K562 (cell line): Measurements from ENCODE around the gene SEPTIN1. TPM values are rescaled to one million over a fixed set of nuclear protein-coding genes. Genes with fewer than 3 reads are reported as not detected.

Experiments
- C11orf30 ChIP-seq: fragments of 450-650 bp; IDR thresholded peaks from 2 replicates; pipeline ENCODE4 v1.6.1; 2016; ENCODE audit warnings: low read depth, mild to moderate bottlenecking
- CGGBP1 ChIP-seq: fragments of 250-450 bp; sonication (Bioruptor Pico); IDR thresholded peaks from 2 replicates; pipeline ENCODE4 v1.9.0; 2021; ENCODE audit warnings: mild to moderate bottlenecking
- ETV6 ChIP-seq, 3 experiments: fragments of 150-350 bp in 1 of 3; sonication (generic) in 1 of 3; formaldehyde crosslinking in 1 of 3; IDR thresholded peaks; 2 replicates each; pipeline versions ENCODE4 v1.6.1 to v1.8.0; 2014 to 2022; ENCODE audit warnings: borderline replicate concordance in 2 of 3, low read depth in 2 of 3, antibody characterized with exemption in 1 of 3, low read length in 1 of 3, mild to moderate bottlenecking in 1 of 3, missing genetic modification reagents in 1 of 3
- FOS ChIP-seq: IDR thresholded peaks from 3 replicates; pipeline ENCODE4 v1.6.1; 2011; ENCODE audit not compliant: insufficient read length; ENCODE audit errors: extremely low read depth
- GABPB1 ChIP-seq: sonication (generic); formaldehyde crosslinking; IDR thresholded peaks from 2 replicates; pipeline ENCODE4 v1.8.0; 2022; ENCODE audit warnings: mild to moderate bottlenecking, missing genetic modification reagents
- GATA2 ChIP-seq: sonication (generic); formaldehyde crosslinking; IDR thresholded peaks from 2 replicates; pipeline ENCODE4 v1.4.0; 2020; ENCODE audit warnings: mild to moderate bottlenecking, missing genetic modification reagents
- GATAD2B ChIP-seq: fragments of 450-650 bp; IDR thresholded peaks from 2 replicates; pipeline ENCODE4 v1.6.1; 2017; ENCODE audit warnings: mild to moderate bottlenecking, borderline replicate concordance
- ILK ChIP-seq: fragments of 450-650 bp; IDR thresholded peaks from 2 replicates; pipeline ENCODE4 v1.6.1; 2016; ENCODE audit warnings: missing genetic modification characterization, low read depth, mild to moderate bottlenecking, missing compliant biosample characterization, moderate library complexity, borderline replicate concordance
- MTF1 ChIP-seq: fragments of 250-450 bp; sonication (Bioruptor Pico); IDR thresholded peaks from 2 replicates; pipeline ENCODE4 v1.9.0; 2021; ENCODE audit warnings: moderate library complexity, mild to moderate bottlenecking, inconsistent platforms, borderline replicate concordance
- RBFOX2 ChIP-seq: fragments of 200-400 bp; formaldehyde crosslinking; IDR thresholded peaks from 2 replicates; pipeline ENCODE4 v1.6.1; 2017; ENCODE audit warnings: low read depth, mild to moderate bottlenecking, low read length, moderate library complexity
- RBM25 ChIP-seq: fragments of 200-400 bp; formaldehyde crosslinking; IDR thresholded peaks from 2 replicates; pipeline ENCODE4 v1.6.1; 2018; ENCODE audit warnings: low read length, low read depth, moderate library complexity; ENCODE audit not compliant: severe bottlenecking
- SIN3B ChIP-seq: fragments of 450-650 bp; IDR thresholded peaks from 2 replicates; pipeline ENCODE4 v1.6.1; 2017; ENCODE audit warnings: low read depth, mild to moderate bottlenecking, moderate library complexity
- SMAD4 ChIP-seq: fragments of 250-450 bp; sonication (Bioruptor Pico); conservative IDR thresholded peaks from 2 replicates; pipeline ENCODE4 v1.8.0; 2021; ENCODE audit warnings: inconsistent platforms, mild to moderate bottlenecking, moderate library complexity
- TAF15 ChIP-seq: fragments of 200-400 bp; formaldehyde crosslinking; IDR thresholded peaks from 2 replicates; pipeline ENCODE4 v1.6.1; 2017; ENCODE audit warnings: mild to moderate bottlenecking, low read depth, low read length, moderate library complexity
- TEAD1 ChIP-seq, 2 experiments: fragments of 450-650 bp in 1 of 2; sonication (generic) in 1 of 2; formaldehyde crosslinking; IDR thresholded peaks; 2 replicates each; pipeline versions ENCODE4 v1.4.0 to v1.8.0; 2020 to 2022; ENCODE audit warnings: mild to moderate bottlenecking in 2 of 2, missing genetic modification reagents in 1 of 2
- ZBTB12 ChIP-seq: fragments of 250-450 bp; sonication (Bioruptor Pico); IDR thresholded peaks from 2 replicates; pipeline ENCODE4 v1.4.0; 2020
- ZNF3 ChIP-seq: fragments of 250-450 bp; sonication (Bioruptor Pico); IDR thresholded peaks from 2 replicates; pipeline ENCODE4 v1.5.0; 2021; ENCODE audit warnings: mild to moderate bottlenecking, moderate library complexity
- ZNF79 ChIP-seq: fragments of 250-450 bp; sonication (Bioruptor Pico); IDR thresholded peaks from 2 replicates; pipeline ENCODE4 v1.4.0; 2020; ENCODE audit warnings: low read depth, mild to moderate bottlenecking, moderate library complexity
- polyA plus RNA-seq, 8 experiments: library from polyadenylated mRNA; depleted of rRNA in 4 of 8; stranded (reverse) in 5 of 8; unstranded in 3 of 8; fragments of >200 nt; fragmentation: Nextera tagmentation in 2 of 8; fragmentation: Illumina TruSeq in 1 of 8; extraction: Ambion mirVana in 2 of 8; extraction: Trizol in 1 of 8; gene quantifications; 2 replicates each; pipeline versions ENCODE4 v1.2.1 to v1.2.3, GENCODE V29; 2011 to 2014; ENCODE audit warnings: inconsistent platforms in 1 of 8, missing spikeins in 1 of 8
- total RNA-seq, 7 experiments: library from RNA; depleted of rRNA in 6 of 7; stranded (reverse); fragments of >200 nt in 6 of 7; fragmentation: Illumina TruSeq in 2 of 7; extraction: Trizol in 2 of 7; gene quantifications; 2 replicates each; pipeline versions ENCODE4 v1.2.1 to v1.2.3, GENCODE V29; 2011 to 2021; ENCODE audit warnings: low replicate concordance in 1 of 7
- TF ChIP-seq, protein P1 (sequence below): fragments of 250-450 bp; sonication (Bioruptor Pico); IDR thresholded peaks from 2 replicates; pipeline ENCODE4 v1.4.0; 2020; ENCODE audit warnings: borderline replicate concordance
- TF ChIP-seq, protein P2 (sequence below): fragments of 250-450 bp; sonication (Bioruptor Pico); IDR thresholded peaks from 2 replicates; pipeline ENCODE4 v1.9.0; 2021; ENCODE audit warnings: mild to moderate bottlenecking, inconsistent platforms
- TF ChIP-seq, protein P3 (sequence below): fragments of 450-650 bp; formaldehyde crosslinking; IDR thresholded peaks from 2 replicates; pipeline ENCODE4 v1.4.0; 2020; ENCODE audit warnings: mild to moderate bottlenecking

The SEPTIN1 gene
- total and polyA plus RNA-seq, 9 of the 15 experiments (the other 6 are each of a cell fraction or from before 2014, with no cell fraction given): 0.23 to 5.6 (median 1.7) TPM; not detected in 1

DNA sequence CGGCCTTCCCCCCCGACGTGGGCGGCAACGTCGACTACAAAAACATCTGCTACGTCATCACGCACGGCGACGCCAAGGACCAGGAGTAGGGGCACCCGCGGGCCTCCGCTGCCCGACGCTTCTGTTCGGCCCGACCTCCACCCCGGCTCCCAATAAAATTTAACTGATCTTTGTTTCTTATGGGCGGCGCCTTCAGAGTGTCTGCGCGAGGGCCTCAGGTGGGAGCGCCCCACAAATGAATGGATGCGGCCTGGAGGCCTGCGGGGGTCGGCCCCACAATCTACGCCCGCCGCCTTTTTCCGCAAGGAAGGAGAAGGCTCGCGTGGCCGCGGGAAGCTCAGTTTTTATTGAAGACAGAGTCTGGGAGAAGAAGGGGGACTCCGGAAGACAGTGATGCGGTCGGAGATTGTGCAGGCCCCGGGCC is 4.5 kb downstream of the SEPTIN1 start (continued):
- TF ChIP-seq CGGBP1 (CRISPR knock-in tag): no peak
- TF ChIP-seq, protein P1, sequence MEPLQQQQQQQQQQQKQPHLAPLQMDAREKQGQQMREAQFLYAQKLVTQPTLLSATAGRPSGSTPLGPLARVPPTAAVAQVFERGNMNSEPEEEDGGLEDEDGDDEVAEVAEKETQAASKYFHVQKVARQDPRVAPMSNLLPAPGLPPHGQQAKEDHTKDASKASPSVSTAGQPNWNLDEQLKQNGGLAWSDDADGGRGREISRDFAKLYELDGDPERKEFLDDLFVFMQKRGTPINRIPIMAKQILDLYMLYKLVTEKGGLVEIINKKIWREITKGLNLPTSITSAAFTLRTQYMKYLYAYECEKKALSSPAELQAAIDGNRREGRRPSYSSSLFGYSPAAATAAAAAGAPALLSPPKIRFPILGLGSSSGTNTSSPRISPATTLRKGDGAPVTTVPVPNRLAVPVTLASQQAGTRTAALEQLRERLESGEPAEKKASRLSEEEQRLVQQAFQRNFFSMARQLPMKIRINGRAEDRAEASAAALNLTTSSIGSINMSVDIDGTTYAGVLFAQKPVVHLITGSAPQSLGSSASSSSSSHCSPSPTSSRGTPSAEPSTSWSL (CRISPR knock-in tag): no peak
- TF ChIP-seq, protein P2, sequence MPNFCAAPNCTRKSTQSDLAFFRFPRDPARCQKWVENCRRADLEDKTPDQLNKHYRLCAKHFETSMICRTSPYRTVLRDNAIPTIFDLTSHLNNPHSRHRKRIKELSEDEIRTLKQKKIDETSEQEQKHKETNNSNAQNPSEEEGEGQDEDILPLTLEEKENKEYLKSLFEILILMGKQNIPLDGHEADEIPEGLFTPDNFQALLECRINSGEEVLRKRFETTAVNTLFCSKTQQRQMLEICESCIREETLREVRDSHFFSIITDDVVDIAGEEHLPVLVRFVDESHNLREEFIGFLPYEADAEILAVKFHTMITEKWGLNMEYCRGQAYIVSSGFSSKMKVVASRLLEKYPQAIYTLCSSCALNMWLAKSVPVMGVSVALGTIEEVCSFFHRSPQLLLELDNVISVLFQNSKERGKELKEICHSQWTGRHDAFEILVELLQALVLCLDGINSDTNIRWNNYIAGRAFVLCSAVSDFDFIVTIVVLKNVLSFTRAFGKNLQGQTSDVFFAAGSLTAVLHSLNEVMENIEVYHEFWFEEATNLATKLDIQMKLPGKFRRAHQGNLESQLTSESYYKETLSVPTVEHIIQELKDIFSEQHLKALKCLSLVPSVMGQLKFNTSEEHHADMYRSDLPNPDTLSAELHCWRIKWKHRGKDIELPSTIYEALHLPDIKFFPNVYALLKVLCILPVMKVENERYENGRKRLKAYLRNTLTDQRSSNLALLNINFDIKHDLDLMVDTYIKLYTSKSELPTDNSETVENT (CRISPR knock-in tag): no peak
- no peak for TF ChIP-seq TAF15
- peak; percentile 62; the same call in 1 of the 2 replicates for TF ChIP-seq GATA2 (CRISPR knock-in tag)
- no peak for TF ChIP-seq ZNF3
- peak; percentile 75 for TF ChIP-seq ZBTB12 (CRISPR knock-in tag)
- TF ChIP-seq C11orf30: peak; percentile 71; the same call in 1 of the 2 replicates
- no peak for TF ChIP-seq ZNF79 (CRISPR knock-in tag)
- TF ChIP-seq ILK (tag): no peak
- no peak for TF ChIP-seq ETV6 (IDR thresholded peaks at IDR 0.05; ENCODE audit: borderline replicate concordance in 1 of 2, low read depth in 2 of 2, low read length in 1 of 2)
- no peak for TF ChIP-seq ETV6 (CRISPR knock-in tag; IDR thresholded peaks at IDR 0.05; ENCODE audit: borderline replicate concordance)
- no peak for TF ChIP-seq GATAD2B
- no peak for TF ChIP-seq SIN3B
- TF ChIP-seq RBM25: no peak
- TF ChIP-seq TEAD1 (CRISPR knock-in tag; IDR thresholded peaks at IDR 0.05): no peak
- no peak for TF ChIP-seq FOS
- peak; percentile 88 for TF ChIP-seq SMAD4 (CRISPR knock-in tag)
- TF ChIP-seq, protein P3, sequence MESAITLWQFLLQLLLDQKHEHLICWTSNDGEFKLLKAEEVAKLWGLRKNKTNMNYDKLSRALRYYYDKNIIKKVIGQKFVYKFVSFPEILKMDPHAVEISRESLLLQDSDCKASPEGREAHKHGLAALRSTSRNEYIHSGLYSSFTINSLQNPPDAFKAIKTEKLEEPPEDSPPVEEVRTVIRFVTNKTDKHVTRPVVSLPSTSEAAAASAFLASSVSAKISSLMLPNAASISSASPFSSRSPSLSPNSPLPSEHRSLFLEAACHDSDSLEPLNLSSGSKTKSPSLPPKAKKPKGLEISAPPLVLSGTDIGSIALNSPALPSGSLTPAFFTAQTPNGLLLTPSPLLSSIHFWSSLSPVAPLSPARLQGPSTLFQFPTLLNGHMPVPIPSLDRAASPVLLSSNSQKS (CRISPR knock-in tag): no peak
- TF ChIP-seq RBFOX2: peak; percentile 96
- TF ChIP-seq MTF1 (CRISPR knock-in tag): no peak
- TF ChIP-seq GABPB1 (CRISPR knock-in tag): no peak
